H9 (cell line): ENCODE measurements around the gene SLC44A1. TPM values are rescaled to one million over a fixed set of nuclear protein-coding genes. Genes with fewer than 3 reads are reported as not detected.

Experiments used
- DNase-seq: peaks from one replicate; pipeline ENCODE4 v3.0.0-alpha.2; 2017
- H2AFZ ChIP-seq: one replicate; pipeline ENCODE4 v1.6.1; 2013; ENCODE audit warnings: mild to moderate bottlenecking, low read length, control low read depth, moderate library complexity
- H2AK5ac ChIP-seq: 2 replicates; pipeline ENCODE4 v1.6.1; 2013; ENCODE audit warnings: low read length, control low read depth, mixed read lengths; ENCODE audit not compliant: insufficient read length
- H2BK120ac ChIP-seq: one replicate; pipeline ENCODE4 v1.6.1; 2013; ENCODE audit warnings: low read depth, mild to moderate bottlenecking, low read length, control low read depth, inconsistent platforms; ENCODE audit not compliant: poor library complexity, severe bottlenecking
- H2BK12ac ChIP-seq: 2 replicates; pipeline ENCODE4 v1.6.1; 2013; ENCODE audit warnings: low read length, control low read depth, mixed read lengths, low read depth; ENCODE audit not compliant: insufficient read length
- H2BK15ac ChIP-seq: 2 replicates; pipeline ENCODE4 v1.6.1; 2013; ENCODE audit warnings: low read depth, low read length, control low read depth
- H2BK20ac ChIP-seq: one replicate; pipeline ENCODE4 v1.6.1; 2013; ENCODE audit warnings: low read depth, mild to moderate bottlenecking, low read length, control low read depth, inconsistent platforms; ENCODE audit not compliant: poor library complexity, severe bottlenecking
- H2BK5ac ChIP-seq: 2 replicates; pipeline ENCODE4 v1.6.1; 2013; ENCODE audit warnings: low read length, control low read depth, mixed read lengths; ENCODE audit not compliant: insufficient read length
- H3K14ac ChIP-seq: 2 replicates; pipeline ENCODE4 v1.6.1; 2013; ENCODE audit warnings: low read length, control low read depth; ENCODE audit not compliant: insufficient read depth
- H3K18ac ChIP-seq: 2 replicates; pipeline ENCODE4 v1.6.1; 2013; ENCODE audit warnings: low read depth, mild to moderate bottlenecking, mixed read lengths, low read length, control low read depth; ENCODE audit not compliant: insufficient read length
- H3K23ac ChIP-seq: 2 replicates; pipeline ENCODE4 v1.6.1; 2013; ENCODE audit warnings: low read length, control low read depth, mixed read lengths, low read depth; ENCODE audit not compliant: insufficient read length
- H3K23me2 ChIP-seq: 2 replicates; pipeline ENCODE4 v1.6.1; 2013; ENCODE audit warnings: low read depth, mild to moderate bottlenecking, mixed read lengths, low read length, control low read depth; ENCODE audit not compliant: insufficient read length, poor library complexity, severe bottlenecking
- H3K27ac ChIP-seq: 2 replicates; pipeline ENCODE4 v1.5.1; 2013; ENCODE audit warnings: low read length, control low read depth, mixed read lengths, low read depth; ENCODE audit not compliant: insufficient read length
- H3K27me3 ChIP-seq: 2 replicates; pipeline ENCODE4 v1.6.1; 2013; ENCODE audit warnings: low read length, control low read depth, inconsistent platforms; ENCODE audit not compliant: insufficient read depth
- H3K4ac ChIP-seq: 2 replicates; pipeline ENCODE4 v1.6.1; 2013; ENCODE audit warnings: low read depth, mild to moderate bottlenecking, control low read depth, inconsistent platforms, low read length, moderate library complexity
- H3K4me1 ChIP-seq: 2 replicates; pipeline ENCODE4 v1.6.1; 2013; ENCODE audit warnings: low read length, control low read depth, inconsistent platforms; ENCODE audit not compliant: insufficient read depth
- H3K4me2 ChIP-seq: 2 replicates; pipeline ENCODE4 v1.6.1; 2013; ENCODE audit warnings: low read length, control low read depth, mixed read lengths; ENCODE audit not compliant: insufficient read length, insufficient read depth
- H3K56ac ChIP-seq: 2 replicates; pipeline ENCODE4 v1.6.1; 2013; ENCODE audit warnings: low read depth, mild to moderate bottlenecking, mixed read lengths, low read length, control low read depth; ENCODE audit not compliant: insufficient read length
- H3K79me1 ChIP-seq: 2 replicates; pipeline ENCODE4 v1.6.1; 2013; ENCODE audit warnings: low read depth, mild to moderate bottlenecking, moderate library complexity, low read length, control low read depth, inconsistent platforms; ENCODE audit not compliant: insufficient read depth, poor library complexity, severe bottlenecking
- H3K79me2 ChIP-seq: 2 replicates; pipeline ENCODE4 v1.6.1; 2013; ENCODE audit warnings: low read length, control low read depth, inconsistent platforms; ENCODE audit not compliant: insufficient read depth
- H3K9ac ChIP-seq: 2 replicates; pipeline ENCODE4 v1.6.1; 2013; ENCODE audit warnings: low read length, control low read depth, mixed read lengths; ENCODE audit not compliant: insufficient read length; ENCODE audit errors: extremely low read depth
- H3K9me3 ChIP-seq: one replicate; pipeline ENCODE4 v1.6.1; 2013; ENCODE audit warnings: low read depth, low read length, inconsistent platforms; ENCODE audit not compliant: control insufficient read depth
- H3T11ph ChIP-seq: one replicate; pipeline ENCODE4 v1.6.1; 2013; ENCODE audit warnings: mild to moderate bottlenecking, low read length, control low read depth, inconsistent platforms
- H4K20me1 ChIP-seq: one replicate; pipeline ENCODE4 v1.6.1; 2013; ENCODE audit not compliant: control insufficient read depth, insufficient read length, insufficient read depth
- H4K5ac ChIP-seq: 2 replicates; pipeline ENCODE4 v1.6.1; 2013; ENCODE audit warnings: low read depth, mild to moderate bottlenecking, mixed read lengths, low read length, control low read depth; ENCODE audit not compliant: insufficient read length
- H4K8ac ChIP-seq: replicated peaks from 2 replicates; pipeline ENCODE4 v1.6.1; 2013; ENCODE audit warnings: low read length, control low read depth, mixed read lengths, low read depth; ENCODE audit not compliant: insufficient read length
- H4K91ac ChIP-seq: 2 replicates; pipeline ENCODE4 v1.6.1; 2013; ENCODE audit warnings: low read depth, mild to moderate bottlenecking, moderate library complexity, mixed read lengths, low read length, control low read depth; ENCODE audit not compliant: insufficient read length
- H3K27ac Mint-ChIP-seq, 3 experiments: 2 replicates in 2 of 3; 3 replicates in 1 of 3; pipeline ENCODE4 v1.8.0; 2020 to 2021; ENCODE audit warnings: mixed read lengths in 3 of 3, mild to moderate bottlenecking in 1 of 3, moderate library complexity in 1 of 3
- H3K27me3 Mint-ChIP-seq: 2 replicates; pipeline ENCODE4 v1.8.0; 2021; ENCODE audit warnings: low read depth, mild to moderate bottlenecking, moderate library complexity, mixed read lengths
- H3K36me3 Mint-ChIP-seq, 3 experiments: 2 replicates in 2 of 3; 3 replicates in 1 of 3; pipeline ENCODE4 v1.8.0; 2020 to 2021; ENCODE audit warnings: low read depth in 3 of 3, mixed read lengths in 3 of 3; ENCODE audit not compliant: insufficient read depth in 1 of 3
- H3K4me1 Mint-ChIP-seq, 2 experiments: 2 replicates each; pipeline ENCODE4 v1.8.0; 2020; ENCODE audit warnings: mixed read lengths in 2 of 2
- H3K4me3 Mint-ChIP-seq, 2 experiments: 2 replicates in 1 of 2; 3 replicates in 1 of 2; pipeline ENCODE4 v1.8.0; 2020 to 2021; ENCODE audit warnings: mild to moderate bottlenecking in 2 of 2, mixed read lengths in 2 of 2, moderate library complexity in 1 of 2
- H3K9me3 Mint-ChIP-seq, 2 experiments: 2 replicates in 1 of 2; 3 replicates in 1 of 2; pipeline ENCODE4 v1.8.0; 2020; ENCODE audit warnings: mild to moderate bottlenecking in 2 of 2, mixed read lengths in 2 of 2, moderate library complexity in 1 of 2
- WGBS: extraction: QIAGEN DNeasy Blood & Tissue Kit; methylation state at CpG from one replicate; pipeline ENCODE4 v1.1.7; 2013; ENCODE audit warnings: missing lambda C conversion rate, low lambda C conversion rate, mixed read lengths; ENCODE audit not compliant: insufficient read length; ENCODE audit errors: extremely low coverage; 5-methylcytosine and 5-hydroxymethylcytosine counted together
- total RNA-seq: library from RNA; stranded (reverse); gene quantifications from 2 replicates; pipeline ENCODE4 v1.2.1, GENCODE V29; 2021
- TF ChIP-seq, protein P1 (sequence below): fragments of 200-600 bp; sonication (generic); conservative IDR thresholded peaks from 3 replicates; pipeline ENCODE4 v1.8.0; 2021; ENCODE audit warnings: antibody characterized with exemption, mild to moderate bottlenecking

The SLC44A1 gene
- total RNA-seq, 1 experiment from 2014 or later: 60.7 TPM

- Histone ChIP-seq H4K91ac (no peak overlapping the region), H2BK5ac (no peak overlapping the region), H3K56ac (no peak overlapping the region), H3K79me2 (no peaks in the 10 kb centered on the region), H3K23ac (no peak overlapping the region), H3K27ac (no peak overlapping the region), H2BK120ac (no peak overlapping the region), H4K8ac (no peak overlapping the region), H2BK15ac (no peak overlapping the region), H3K79me1 (no peaks in the 10 kb centered on the region), H2AK5ac (no peak overlapping the region), H3K14ac (no peak overlapping the region), H2AFZ (no peak overlapping the region), H3K4me2 (no peak overlapping the region), H2BK20ac (no peak overlapping the region), H3K27me3 (no peaks in the 10 kb centered on the region), H3K18ac (no peak overlapping the region), H4K20me1 (no peaks in the 10 kb centered on the region), H4K5ac (no peak overlapping the region), H3K23me2 (no peaks in the 10 kb centered on the region), H3T11ph (no peak overlapping the region), H3K4me1 (no peaks in the 10 kb centered on the region), H3K9ac (no peak overlapping the region), H3K9me3 (no peaks in the 10 kb centered on the region), H2BK12ac (no peak overlapping the region), H3K4ac (no peak overlapping the region)
- H3K4me1 Mint-ChIP-seq: peaks cover 0 to 11% of the 10 kb centered on the region in 2 experiments; a peak in 2 of 4 replicates
- TF ChIP-seq, protein P1, sequence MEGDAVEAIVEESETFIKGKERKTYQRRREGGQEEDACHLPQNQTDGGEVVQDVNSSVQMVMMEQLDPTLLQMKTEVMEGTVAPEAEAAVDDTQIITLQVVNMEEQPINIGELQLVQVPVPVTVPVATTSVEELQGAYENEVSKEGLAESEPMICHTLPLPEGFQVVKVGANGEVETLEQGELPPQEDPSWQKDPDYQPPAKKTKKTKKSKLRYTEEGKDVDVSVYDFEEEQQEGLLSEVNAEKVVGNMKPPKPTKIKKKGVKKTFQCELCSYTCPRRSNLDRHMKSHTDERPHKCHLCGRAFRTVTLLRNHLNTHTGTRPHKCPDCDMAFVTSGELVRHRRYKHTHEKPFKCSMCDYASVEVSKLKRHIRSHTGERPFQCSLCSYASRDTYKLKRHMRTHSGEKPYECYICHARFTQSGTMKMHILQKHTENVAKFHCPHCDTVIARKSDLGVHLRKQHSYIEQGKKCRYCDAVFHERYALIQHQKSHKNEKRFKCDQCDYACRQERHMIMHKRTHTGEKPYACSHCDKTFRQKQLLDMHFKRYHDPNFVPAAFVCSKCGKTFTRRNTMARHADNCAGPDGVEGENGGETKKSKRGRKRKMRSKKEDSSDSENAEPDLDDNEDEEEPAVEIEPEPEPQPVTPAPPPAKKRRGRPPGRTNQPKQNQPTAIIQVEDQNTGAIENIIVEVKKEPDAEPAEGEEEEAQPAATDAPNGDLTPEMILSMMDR: no peak
- H3K27ac Mint-ChIP-seq: no peak overlapping the region
- WGBS: no CpG with 5 or more reads among the region's 2 CpGs
- no peak for DNase-seq
- H3K36me3 Mint-ChIP-seq: no peaks in the 10 kb centered on the region
- no peaks in the 10 kb centered on the region for H3K9me3 Mint-ChIP-seq
- H3K4me3 Mint-ChIP-seq: no peak overlapping the region
- H3K27me3 Mint-ChIP-seq: no peaks in the 10 kb centered on the region
These were observed 46.4 kb upstream of the SLC44A1 start for GRCh38 chr9:105198023-105198422.
